Fibroblast of the aortic adventitia (primary cell): Measurements from ENCODE around the gene TTC23. TPM values are rescaled to one million over a fixed set of nuclear protein-coding genes. Genes with fewer than 3 reads are reported as not detected.

Source experiments
- DNase-seq: peaks from one replicate; pipeline ENCODE4 v3.0.0-alpha.2; 2010; ENCODE audit warnings: low read depth
- H3K4me3 ChIP-seq: 2 replicates; pipeline ENCODE4 v1.5.1; 2011; ENCODE audit warnings: low read depth, mild to moderate bottlenecking, control low read depth, low read length, moderate library complexity
- total RNA-seq: library from RNA; depleted of rRNA; stranded (reverse); fragments of >200 nt; gene quantifications from 2 replicates; pipeline ENCODE4 v1.2.3, GENCODE V29; 2012; ENCODE audit warnings: low replicate concordance
- TF ChIP-seq, protein P1 (sequence below): IDR thresholded peaks from 2 replicates; pipeline ENCODE4 v1.5.1; 2011; ENCODE audit warnings: mild to moderate bottlenecking, low read length, control low read depth, inconsistent platforms; ENCODE audit not compliant: insufficient read depth

Gene TTC23
- total RNA-seq, 1 donor: 36.7 TPM

DNA sequence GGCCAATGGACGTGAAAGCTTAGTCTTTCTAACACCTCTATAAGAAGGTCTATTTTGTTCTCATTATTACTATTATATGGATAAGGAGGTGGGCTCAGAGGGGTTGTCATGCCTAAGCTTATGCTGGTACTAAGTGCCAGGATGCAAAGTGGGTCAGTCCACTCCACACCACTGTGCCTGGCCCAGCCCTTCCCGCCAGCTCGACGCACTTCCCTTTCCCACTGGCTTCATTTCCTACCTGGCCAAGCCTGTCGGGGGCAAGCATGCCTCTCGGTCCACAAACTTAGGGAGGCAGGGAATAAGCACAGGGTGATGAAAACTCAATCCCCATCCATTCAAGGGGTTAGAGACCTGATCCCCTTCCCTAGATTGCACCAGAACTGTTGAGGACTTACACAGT is 150.4 kb downstream of the TTC23 start:
- no peak for DNase-seq
- H3K4me3 ChIP-seq: no peak overlapping the region
- TF ChIP-seq, protein P1, sequence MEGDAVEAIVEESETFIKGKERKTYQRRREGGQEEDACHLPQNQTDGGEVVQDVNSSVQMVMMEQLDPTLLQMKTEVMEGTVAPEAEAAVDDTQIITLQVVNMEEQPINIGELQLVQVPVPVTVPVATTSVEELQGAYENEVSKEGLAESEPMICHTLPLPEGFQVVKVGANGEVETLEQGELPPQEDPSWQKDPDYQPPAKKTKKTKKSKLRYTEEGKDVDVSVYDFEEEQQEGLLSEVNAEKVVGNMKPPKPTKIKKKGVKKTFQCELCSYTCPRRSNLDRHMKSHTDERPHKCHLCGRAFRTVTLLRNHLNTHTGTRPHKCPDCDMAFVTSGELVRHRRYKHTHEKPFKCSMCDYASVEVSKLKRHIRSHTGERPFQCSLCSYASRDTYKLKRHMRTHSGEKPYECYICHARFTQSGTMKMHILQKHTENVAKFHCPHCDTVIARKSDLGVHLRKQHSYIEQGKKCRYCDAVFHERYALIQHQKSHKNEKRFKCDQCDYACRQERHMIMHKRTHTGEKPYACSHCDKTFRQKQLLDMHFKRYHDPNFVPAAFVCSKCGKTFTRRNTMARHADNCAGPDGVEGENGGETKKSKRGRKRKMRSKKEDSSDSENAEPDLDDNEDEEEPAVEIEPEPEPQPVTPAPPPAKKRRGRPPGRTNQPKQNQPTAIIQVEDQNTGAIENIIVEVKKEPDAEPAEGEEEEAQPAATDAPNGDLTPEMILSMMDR: no peak

DNA sequence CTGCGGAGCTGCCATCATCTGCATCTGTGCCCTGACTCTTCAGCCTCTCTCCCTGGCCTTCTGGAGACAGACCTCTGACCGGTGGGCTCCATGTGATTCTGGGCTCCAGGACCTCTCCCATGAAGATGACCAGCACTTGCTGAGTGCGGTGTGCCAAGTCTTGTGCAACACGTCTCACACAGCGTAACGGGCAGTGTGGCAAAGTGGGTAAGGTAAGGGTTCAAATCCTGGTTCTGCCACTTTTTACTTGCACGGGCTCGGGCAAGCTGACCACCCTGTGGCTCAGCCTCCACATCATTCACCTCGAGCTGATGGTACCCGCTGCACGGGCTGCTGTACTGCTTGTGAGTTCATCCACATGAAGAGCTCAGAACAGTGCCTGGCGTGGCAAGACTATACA is 151.0 kb downstream of the TTC23 start:
- TF ChIP-seq, protein P1: no peak
- H3K4me3 ChIP-seq: no peak overlapping the region
- DNase-seq: no peak

- TF ChIP-seq, protein P1: no peak
- no peak for DNase-seq
Observed at GRCh38 chr15:99097441-99098410, 151.7 kb downstream of the TTC23 start.

DNA sequence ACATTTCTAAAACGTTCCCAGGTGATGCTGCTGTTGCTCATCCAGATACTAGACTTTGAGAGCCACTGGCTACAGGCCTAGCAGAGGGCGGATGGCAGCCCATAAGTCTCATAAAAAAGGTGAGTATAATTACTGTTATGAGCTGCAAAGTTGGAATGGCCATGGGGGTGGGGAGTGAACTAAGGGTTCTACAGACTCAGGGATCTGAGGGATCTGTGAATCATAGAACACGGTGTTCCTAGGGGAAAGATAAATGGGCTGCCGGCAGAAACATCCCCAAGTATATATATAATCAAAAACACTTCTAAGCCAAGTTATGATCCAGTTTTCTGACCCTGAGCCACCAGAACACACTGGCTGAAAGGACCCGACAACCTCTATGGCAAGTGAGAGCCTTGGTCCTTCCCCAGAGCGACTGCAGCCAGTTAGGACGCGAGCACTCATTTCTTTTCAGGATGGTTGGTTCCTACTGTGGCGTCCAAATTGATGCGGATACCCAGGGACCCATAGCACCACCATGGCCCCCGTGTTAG is 152.4 kb downstream of the TTC23 start:
- no peak overlapping the region for H3K4me3 ChIP-seq
- TF ChIP-seq, protein P1: no peak
- DNase-seq: no peak

More at GRCh38 chr15:99097441-99098410, 151.7 kb downstream of the TTC23 start:
- no peak overlapping the region for H3K4me3 ChIP-seq

GRCh38 chr15:99096173-99096893 is 153.0 kb downstream of the TTC23 start:
- TF ChIP-seq, protein P1: no peak
- no peak overlapping the region for H3K4me3 ChIP-seq
- DNase-seq: no peak

- no peak overlapping the region for H3K4me3 ChIP-seq
- no peak for DNase-seq
- TF ChIP-seq, protein P1: no peak
Observed at GRCh38 chr15:99095626-99096025, 153.8 kb downstream of the TTC23 start.
